Measurements from ENCODE around the gene SLC16A7. TPM values are rescaled to one million over a fixed set of nuclear protein-coding genes. Genes with fewer than 3 reads are reported as not detected.

The SLC16A7 gene
- total RNA-seq, 1 donor from 2014 or later, result 91.9 TPM

DNA sequence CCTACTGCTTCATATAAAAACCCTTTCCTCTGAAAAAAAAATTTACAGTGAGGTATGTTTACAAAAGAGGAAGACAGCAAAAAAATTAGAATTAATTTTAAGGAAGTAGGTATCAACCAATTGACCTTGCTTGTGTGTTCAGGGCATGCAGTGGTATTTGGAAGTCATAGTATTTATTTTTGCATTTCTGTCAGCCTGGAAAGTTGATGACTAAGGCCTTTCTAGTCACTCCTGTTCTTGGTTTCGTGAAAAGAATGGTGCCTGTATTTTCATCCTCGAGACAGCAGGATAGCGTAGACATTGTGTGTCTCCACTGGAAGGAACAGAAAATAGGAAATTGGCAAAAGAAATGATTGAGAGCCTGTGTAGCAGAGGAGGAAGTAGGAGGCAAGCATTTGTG lies 24.5 kb downstream of the SLC16A7 start:
- DNase-seq (ENCODE audit: low spot score), result no peak

DNA sequence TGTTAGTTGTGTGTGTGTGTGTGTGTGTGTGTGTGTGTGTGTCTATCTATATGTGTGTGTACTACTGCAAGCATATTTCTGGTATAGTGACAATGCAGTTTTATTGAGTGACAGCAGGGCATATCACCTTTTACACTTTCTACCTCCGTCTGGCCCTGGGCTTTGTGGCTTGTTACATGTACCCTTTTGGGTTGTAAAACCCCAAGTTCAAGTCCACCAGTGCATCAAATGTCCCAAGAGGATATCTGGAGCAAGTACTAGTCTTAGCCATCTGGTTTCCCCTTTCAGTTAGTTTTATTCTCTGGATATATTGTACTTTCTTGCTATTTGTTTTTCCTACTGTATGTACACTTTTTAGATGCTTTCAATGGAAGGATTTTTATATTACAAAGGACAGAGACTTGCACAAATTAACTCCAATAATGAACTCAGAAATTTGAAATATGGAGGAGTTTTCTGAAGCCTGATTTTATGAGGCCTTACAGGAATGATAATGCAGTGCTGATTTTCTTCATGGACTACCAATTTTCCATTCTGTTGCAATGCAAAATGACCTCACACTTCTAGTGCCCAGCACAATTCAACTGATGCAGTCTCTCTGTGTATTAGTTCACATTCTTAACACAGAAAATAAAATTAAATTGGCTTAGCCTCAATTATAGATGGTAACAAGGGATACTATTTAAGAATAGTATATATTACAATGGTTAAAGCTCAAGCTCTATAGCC lies 29.1 kb downstream of the SLC16A7 start:
- DNase-seq (ENCODE audit: low spot score), result no peak

DNA sequence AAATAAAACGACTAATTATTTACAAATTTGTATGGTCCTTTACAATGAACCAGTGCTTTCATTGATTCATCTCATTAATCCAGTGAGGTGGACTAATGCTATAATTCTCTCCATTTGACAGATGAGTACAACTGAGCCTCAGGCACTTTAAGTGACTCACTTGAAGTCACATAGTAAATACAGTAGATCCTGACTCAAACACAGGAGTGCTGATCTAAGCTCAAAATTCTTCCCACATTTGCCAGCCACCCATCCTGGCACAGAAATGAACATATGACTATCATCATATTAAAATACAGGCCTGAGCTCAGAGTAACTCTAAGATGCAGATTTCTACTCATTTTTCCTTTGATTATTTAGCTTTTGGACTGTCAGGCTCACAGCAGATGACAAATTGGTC lies 30.6 kb downstream of the SLC16A7 start:
- DNase-seq (ENCODE audit: low spot score), result no peak

DNA sequence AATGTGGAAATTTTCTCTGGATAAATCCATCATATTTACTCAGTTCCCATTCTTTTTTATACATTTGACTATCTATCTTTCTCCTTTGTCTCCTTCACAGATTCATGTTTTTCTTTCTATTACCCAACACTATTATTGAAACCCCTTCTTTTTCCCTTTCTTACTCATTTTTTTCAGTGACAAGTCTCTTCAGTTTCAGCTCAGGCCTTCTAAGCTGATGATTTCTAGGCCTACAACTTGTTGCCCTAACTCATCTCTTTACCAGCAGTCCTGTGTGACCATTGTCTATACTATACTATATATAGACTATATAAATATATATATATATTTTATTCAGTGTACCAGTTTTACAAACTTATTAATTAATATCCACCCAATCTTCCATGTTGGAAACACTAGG lies 31.8 kb downstream of the SLC16A7 start:
- no peak for DNase-seq (ENCODE audit: low spot score)

DNA sequence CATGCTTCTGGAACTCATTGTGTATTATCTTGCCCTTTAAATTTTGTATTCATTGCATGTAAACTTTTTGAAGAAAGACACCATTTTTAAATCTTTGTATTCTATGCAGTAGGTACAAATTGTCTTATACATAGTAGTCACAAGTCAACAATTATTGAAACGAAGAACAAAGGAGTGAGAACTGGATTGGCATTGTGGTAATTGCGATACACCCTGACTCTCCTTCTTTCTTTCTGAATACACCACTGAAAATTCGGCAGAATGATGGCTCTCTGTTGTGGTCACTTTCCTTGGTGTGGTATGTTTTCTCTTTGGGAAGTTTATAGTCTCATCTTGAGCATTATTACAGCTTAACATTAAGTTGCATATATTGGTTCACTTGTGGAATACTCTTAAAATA lies 34.1 kb downstream of the SLC16A7 start:
- no peak for DNase-seq (ENCODE audit: low spot score)

DNA sequence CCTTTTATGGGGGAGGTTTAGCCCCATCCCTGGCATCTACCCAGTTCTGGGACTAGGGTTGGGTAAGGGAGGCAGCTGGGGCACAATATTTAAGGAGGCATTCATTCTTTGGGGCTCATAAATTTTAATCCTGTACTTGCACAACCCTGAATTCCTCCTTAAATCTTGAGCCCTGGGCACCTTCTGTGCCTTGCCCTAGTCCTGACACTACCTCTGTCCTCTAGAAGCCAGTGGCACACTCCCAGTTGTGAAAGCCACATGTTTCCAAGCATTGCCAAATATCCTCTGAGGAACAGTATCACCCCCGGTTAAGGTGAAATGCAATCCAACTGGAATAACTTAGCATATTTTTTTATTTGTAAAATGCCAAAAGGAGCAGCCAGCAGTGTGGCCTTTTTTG lies 36.6 kb downstream of the SLC16A7 start:
- DNase-seq (ENCODE audit: low spot score), result no peak

DNA sequence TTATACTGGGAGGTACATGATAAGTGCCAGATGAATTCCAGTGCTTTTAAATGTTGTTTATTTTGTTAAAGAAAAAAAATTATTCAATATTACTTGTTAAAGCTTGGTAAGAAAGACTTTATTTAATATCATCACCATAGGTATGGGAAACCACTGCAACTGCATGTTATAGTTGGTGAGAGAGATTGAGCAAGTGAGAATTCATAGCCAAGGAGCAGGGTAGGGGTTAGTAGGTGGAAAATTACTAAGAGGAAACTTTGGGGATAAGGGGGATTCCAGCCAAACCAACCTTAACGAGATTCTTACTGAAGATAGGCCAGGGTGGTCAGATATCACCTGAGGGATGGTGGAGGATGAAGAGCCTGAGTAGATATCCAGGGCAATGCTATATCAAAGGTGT lies 38.4 kb downstream of the SLC16A7 start:
- no peak for DNase-seq (ENCODE audit: low spot score)

DNA sequence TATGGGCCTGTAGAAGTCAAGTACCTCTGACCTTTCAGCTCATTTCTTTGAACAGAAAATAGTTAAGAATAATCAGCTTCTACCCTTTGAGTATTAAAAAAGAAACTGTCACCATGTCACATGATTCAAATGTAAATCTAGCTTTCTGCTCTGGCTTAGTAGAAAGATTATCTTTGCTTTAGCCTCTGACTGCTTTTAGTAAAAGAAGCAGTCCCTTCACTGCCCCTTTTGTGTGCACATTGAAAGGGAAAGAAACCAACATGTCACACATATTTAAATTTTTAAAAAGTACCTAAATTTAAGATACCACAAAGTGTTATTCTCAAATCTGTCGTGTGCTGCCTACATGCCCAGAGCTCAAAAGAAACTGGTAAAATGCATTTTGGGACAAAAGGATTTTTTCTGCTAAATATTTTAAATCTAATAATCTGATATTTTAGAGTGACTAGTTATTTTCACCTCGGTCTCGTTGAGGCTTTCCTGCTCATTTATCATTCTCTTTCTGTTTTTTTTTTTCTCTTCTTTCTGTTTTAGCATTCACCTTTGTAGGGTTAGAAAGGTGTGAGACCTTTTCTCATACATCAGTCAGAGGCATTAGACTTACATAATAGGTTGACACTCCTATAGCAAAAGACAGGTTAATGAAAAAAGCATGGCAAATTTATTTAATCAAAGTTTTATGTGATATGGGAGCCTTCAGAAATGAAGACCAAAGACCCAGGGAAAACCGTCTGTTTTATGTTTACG lies 41.3 kb downstream of the SLC16A7 start:
- no peak for DNase-seq (ENCODE audit: low spot score)

DNA sequence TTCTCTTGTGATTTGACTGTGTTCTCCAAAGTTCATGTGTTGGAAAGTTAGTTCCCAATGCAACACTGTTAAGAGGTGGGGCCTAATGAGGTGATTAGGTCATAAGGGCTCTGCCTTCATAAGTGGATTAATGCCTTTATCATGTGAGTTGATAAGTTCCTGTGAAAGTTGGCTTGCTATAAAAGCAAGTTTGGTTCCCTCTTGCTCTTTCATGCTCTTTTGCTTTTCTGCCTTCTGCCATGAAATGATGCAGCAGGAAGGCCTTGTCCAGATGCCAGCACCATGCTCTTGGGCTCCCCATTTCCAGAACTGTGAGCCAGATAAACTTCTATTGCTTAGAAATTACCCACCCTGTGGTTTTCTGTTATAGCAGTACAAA lies 41.9 kb downstream of the SLC16A7 start:
- no peak for DNase-seq (ENCODE audit: low spot score)

DNA sequence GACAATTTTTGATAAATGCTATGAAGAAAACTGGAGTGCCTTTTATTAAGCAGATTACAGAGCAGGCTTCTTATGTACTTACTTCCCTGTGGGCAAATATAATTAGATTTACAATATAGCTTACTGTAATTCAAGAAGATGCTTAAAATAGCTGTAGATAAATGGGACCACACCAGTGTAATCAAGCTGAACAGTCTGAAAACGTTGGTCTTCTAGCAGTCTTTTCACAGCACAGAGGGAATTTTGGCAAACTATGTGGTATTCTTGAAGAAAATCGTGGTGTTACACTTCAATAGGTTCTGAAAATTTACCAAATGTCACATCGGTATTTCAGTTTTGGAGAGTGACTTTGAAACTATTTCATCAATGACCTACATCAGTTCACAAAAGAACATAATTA lies 47.7 kb downstream of the SLC16A7 start:
- DNase-seq (ENCODE audit: low spot score), result no peak

DNA sequence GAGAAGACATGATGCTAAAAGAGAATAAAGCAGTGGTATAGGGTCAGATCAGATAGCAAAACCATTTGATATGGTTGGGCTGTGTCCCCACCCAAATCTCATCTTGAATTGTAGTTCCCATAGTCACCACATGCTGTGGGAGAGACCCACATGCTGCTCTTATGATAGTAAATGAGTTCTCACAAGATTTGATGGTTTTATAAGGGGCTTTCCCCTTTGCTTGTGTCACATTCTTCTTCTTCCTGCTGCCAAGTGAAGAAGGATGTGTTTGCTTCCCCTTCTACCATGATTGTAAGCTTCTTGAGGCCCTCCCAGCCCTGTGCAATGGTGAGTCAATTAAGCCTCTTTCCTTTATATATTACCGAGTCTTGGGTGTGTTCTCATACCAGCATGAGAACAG lies 49.4 kb downstream of the SLC16A7 start:
- no peak for DNase-seq (ENCODE audit: low spot score)

DNA sequence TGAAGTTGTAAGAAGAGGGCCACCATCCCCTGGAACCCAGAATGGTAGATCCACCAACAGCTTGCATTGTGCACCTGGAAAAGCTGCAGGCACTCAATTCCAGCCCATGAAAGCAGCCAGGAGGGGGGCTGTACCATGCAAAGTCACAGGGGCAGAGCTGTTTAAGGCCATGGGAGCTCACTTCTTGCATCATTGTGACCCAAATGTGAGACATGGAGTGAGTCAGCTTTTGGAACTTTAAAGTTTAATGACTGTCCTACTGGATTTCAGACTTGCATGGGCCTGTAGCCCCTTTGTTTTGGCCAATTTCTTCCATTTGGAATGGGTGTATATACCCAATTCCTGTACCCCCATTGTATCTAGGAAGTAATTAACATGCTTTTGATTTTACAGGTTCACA lies 50.8 kb downstream of the SLC16A7 start:
- no peak for DNase-seq (ENCODE audit: low spot score)

DNA sequence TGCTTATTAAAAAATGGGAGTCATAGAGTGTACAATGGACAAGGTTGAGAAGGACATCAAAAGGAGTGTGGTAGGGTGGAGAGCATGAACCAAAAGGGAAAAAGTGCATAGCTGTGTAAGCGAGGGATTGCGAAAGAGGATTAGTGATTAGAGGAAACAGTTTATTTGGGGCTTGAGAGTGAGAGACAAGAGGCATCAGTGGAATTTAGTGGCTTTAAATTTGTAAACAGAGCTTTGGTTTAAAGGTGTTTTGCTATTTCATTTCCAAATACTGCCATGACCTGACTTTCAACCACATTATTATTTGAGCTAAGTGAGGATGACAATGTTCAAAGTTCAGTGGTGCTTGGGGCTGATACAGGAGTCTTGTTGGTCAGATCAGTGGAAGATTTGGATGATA lies 53.4 kb downstream of the SLC16A7 start:
- DNase-seq (ENCODE audit: low spot score), result no peak

DNA sequence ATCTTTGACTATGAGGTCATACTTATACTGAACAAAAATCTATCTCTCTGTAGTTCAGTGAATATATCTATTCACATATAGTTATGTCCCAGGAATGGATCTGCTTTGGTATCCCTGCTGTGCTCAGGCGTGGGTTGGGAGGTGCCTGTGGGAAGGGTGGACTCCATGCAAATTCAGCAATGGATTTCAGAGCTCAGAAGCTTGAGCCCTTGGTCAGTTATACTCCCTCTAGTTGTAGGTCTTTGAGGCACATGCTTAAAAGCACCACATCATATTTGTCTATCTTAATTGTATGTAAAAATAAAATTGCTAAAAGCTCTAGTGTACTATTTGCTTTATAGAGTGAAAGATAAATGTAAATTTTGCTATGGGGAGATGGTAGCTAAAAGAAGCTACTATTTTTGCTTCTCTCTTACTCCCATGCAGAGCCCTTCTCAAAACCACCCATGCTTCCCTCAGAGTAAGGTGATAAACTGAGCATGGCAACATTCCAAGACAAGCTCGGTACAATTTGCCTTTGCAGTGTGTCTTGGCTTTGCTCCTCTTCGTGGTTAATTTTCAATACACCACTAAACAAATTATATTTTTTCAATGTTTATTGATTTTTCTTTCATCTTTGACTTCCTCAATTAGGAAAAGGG lies 54.9 kb downstream of the SLC16A7 start:
- DNase-seq (ENCODE audit: low spot score), result no peak

DNA sequence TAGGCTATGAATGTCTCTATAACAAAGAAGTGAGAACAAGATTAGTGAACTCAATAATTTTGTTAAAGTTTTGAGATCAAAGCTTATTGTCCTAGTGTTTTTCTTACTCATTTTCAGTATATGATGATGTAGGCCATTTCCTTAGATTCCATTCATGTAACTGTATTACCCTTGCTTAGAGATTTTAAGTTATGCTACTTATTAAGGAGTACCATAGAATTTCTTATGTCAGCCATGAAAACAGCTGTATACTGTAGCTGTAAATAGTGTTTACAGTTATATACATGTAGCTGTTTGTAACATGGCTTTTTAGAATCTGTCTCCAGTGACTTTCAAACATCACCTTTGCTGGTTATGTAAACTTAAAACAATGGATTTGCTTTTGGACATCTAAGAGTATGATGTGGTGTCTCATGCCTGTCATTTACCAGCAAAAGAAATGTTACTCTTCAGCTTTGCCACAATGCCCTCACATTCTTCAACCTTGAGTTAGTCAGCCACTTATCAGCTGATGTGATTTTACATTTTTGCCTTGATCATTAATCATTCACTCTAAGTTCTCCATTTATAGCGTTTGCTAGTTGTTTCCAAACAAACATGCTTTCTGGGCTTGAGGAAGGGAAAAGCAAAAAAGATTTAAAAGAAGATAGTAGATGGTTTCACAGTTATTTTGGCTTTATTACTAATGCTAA lies 55.5 kb downstream of the SLC16A7 start:
- no peak for DNase-seq (ENCODE audit: low spot score)

DNA sequence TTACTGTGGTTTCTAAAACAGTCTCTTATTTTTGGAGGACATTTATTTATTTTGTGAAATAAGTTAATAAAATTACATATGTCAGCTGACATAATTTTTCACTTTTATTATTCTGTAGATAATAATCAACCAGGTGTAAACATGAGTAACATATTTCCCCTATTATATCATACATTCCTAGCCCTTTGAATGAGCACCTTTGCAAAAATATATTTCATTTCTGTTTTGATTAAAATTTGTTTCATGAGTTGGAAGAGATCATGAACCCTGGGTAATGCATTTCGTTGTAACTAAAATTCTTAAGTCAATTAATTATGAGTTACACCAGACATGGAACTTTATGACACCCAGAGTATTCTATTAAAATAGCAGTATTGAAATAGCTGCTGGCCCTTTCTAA lies 56.3 kb downstream of the SLC16A7 start:
- DNase-seq (ENCODE audit: low spot score), result no peak

DNA sequence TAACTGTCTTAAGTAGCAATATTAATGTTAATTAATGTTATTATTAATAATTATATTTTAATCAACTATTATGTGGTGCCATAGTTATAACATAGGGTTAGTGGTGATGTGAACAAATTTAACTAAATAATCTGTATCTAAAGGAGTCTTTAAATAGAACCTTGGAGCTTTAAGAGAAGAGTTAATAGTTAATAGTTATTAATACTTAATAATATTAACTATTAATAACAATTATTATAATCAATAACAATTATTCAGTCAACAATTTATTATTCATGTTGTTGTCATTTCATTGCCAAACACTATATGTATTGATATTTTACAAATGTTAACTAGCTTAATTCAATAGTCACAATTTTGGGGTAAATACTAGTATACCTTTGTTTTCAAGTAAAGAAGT lies 58.2 kb downstream of the SLC16A7 start:
- DNase-seq (ENCODE audit: low spot score), result no peak

DNA sequence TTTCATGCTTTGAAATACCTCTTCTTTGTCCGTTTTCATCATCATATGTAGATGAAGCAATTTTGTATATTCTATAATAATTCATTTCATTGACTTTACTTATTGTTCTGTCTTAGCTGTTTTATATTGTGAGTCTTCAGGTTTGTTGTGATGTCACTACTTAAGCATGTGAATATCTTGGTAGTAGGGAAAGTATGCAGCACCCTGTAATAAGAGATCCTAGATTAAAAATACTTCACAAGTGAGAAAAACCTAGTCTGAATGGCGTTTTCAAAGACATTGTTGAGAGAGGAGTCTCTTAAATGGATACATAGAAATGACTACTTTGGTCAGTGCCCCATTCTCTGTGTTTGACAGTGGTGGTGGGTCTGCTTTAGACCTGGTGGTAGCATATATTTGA lies 61.4 kb downstream of the SLC16A7 start:
- DNase-seq (ENCODE audit: low spot score), result no peak

DNA sequence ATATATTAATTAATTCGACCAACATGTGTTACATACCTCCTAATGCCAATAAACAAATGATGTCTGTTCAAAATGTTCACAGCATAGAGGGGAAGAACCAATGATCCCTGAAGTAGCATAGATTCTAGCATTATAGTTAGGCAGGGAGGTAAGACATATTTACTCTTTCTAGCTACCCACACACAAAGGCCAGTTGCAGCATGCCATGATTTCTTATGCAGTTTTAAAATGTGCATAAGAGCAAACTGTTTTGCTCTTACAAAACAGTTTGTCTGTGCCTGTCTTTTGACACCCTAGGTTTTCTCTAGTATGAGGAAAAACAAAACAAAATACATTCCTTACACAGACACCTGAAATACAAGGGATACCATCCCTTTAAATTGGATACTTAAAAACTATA lies 61.9 kb downstream of the SLC16A7 start:
- no peak for DNase-seq (ENCODE audit: low spot score)

DNA sequence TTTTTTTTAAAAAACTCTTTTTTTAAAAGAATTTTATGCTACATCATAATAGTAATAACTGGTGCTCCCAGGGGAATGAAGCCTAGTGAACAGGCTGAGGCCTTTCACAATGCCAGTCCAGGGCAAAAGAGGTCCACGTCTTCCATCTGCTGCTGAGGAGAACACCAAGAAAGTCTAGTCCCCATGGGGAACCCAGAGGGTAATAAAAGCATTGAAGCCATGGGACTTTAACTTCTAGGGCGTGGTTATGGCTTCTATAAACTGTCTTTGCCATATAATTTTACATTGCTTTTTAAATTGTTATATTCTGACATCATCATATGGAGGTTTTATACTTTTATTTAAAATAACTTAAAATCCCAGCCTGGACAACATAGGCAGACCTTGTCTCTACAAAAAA lies 64.3 kb downstream of the SLC16A7 start:
- no peak for DNase-seq (ENCODE audit: low spot score)

DNA sequence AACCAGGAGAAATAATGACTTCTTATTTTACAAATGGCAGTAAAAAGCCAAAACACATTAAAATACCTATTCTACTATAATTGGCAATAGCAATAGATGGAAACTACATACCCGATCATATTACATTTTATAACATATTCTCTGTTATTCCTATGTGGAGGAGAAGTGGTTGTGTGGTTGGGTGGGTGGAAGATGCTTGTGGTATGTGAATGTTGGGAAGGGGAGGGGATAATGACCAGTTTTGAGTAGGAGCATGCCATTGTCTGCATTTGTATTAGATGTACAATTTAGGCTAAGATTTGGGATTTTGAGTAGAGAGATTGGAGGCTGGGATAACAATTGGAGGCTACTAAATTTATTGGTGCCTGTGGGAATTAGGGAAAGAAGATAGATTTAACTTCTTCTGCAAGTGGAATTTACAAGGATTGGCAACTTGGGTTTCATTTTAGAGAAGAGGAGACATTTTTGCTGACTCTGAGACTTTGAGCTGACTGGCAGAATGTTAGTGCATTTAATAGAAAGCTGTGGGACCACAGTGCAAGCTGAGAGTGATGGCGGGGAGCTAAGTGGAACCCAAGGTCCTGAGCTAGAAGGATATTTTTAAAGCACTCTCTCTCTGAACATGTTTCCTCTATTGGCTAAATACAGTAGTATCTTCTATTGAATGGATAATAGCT lies 65.2 kb downstream of the SLC16A7 start:
- no peak for DNase-seq (ENCODE audit: low spot score)

Data from mesenteric fat pad (tissue), 1 donor.